HepG2 (cell line): Measurements from ENCODE around the gene SEC24B. TPM values are rescaled to one million over a fixed set of nuclear protein-coding genes. Genes with fewer than 3 reads are reported as not detected.
A peak's percentile ranks its signal among the peaks of the same experiment; 100 is the strongest.

ENCODE experiments used
- AGO2 ChIP-seq: fragments of 200-400 bp; formaldehyde crosslinking; optimal IDR thresholded peaks from 2 replicates; pipeline ENCODE3; 2017; ENCODE audit warnings: mild to moderate bottlenecking, low read depth, low read length, moderate library complexity
- AKAP8 ChIP-seq: sonication (generic); formaldehyde crosslinking; IDR thresholded peaks from 2 replicates; pipeline ENCODE4 v1.5.1; 2020; ENCODE audit warnings: mild to moderate bottlenecking, missing genetic modification reagents
- BORCS8-MEF2B ChIP-seq: sonication (generic); formaldehyde crosslinking; IDR thresholded peaks from 2 replicates; pipeline ENCODE4 v1.8.0; 2022; ENCODE audit warnings: mild to moderate bottlenecking, missing genetic modification reagents
- CAMTA2 ChIP-seq: sonication (generic); formaldehyde crosslinking; IDR thresholded peaks from 2 replicates; pipeline ENCODE4 v1.4.0; 2020; ENCODE audit warnings: mild to moderate bottlenecking, missing genetic modification reagents, borderline replicate concordance
- RBFOX2 ChIP-seq: fragments of 200-400 bp; formaldehyde crosslinking; IDR thresholded peaks from 2 replicates; pipeline ENCODE4 v1.6.1; 2017; ENCODE audit warnings: low read depth, mild to moderate bottlenecking, low read length
- SRY ChIP-seq: sonication (generic); formaldehyde crosslinking; IDR thresholded peaks from 2 replicates; pipeline ENCODE4 v1.8.0; 2022; ENCODE audit warnings: mild to moderate bottlenecking, missing genetic modification reagents
- ZMAT3 ChIP-seq: sonication (generic); formaldehyde crosslinking; conservative IDR thresholded peaks from 2 replicates; pipeline ENCODE4 v1.7.0; 2021; ENCODE audit warnings: missing genetic modification reagents
- ZNF280D ChIP-seq: sonication (generic); formaldehyde crosslinking; IDR thresholded peaks from 2 replicates; pipeline ENCODE4 v1.5.1; 2020; ENCODE audit warnings: mild to moderate bottlenecking, missing genetic modification reagents
- ZNF501 ChIP-seq: sonication (generic); formaldehyde crosslinking; IDR thresholded peaks from 2 replicates; pipeline ENCODE4 v1.5.1; 2020; ENCODE audit warnings: mild to moderate bottlenecking, moderate library complexity, missing genetic modification reagents
- ZNF562 ChIP-seq: sonication (generic); formaldehyde crosslinking; IDR thresholded peaks from 2 replicates; pipeline ENCODE4 v1.8.0; 2022; ENCODE audit warnings: missing genetic modification reagents, borderline replicate concordance
- polyA plus RNA-seq, 8 experiments: library from polyadenylated mRNA; depleted of rRNA in 3 of 8; stranded (reverse) in 7 of 8; unstranded in 1 of 8; fragments of >200 nt; fragmentation: Illumina TruSeq in 4 of 8; extraction: Trizol in 4 of 8; gene quantifications; 2 replicates each; pipeline versions ENCODE4 v1.2.1 to v1.2.3, GENCODE V29; 2011 to 2016; ENCODE audit warnings: low read depth in 4 of 8, missing spikeins in 1 of 8, mixed read lengths in 1 of 8; ENCODE audit not compliant: insufficient read depth in 1 of 8
- total RNA-seq, 5 experiments: library from RNA; depleted of rRNA; stranded (reverse); fragments of >200 nt; fragmentation: Illumina TruSeq; extraction: Trizol; gene quantifications; 2 replicates each; pipeline ENCODE4 v1.2.3, GENCODE V29; 2016; ENCODE audit warnings: low read depth in 1 of 5

The SEC24B gene
- total and polyA plus RNA-seq, 2 of the 13 experiments (the other 11 are each of a cell fraction or from before 2014, with no cell fraction given), result 14.6 to 39.0 TPM

- TF ChIP-seq ZNF280D (CRISPR knock-in tag) (0 out of 2 replicates have a peak, but pooled peaks have one; percentile 31), ZNF501 (CRISPR knock-in tag) (0 out of 2 replicates have a peak, but pooled peaks have one; percentile 36), CAMTA2 (no peak), SRY (CRISPR knock-in tag) (0 out of 2 replicates have a peak, but pooled peaks have one; percentile 10), BORCS8-MEF2B (CRISPR knock-in tag) (peak; percentile 57; the same call in 1 of the 2 replicates), RBFOX2 (no peak), AGO2 (peak; percentile 28), ZMAT3 (CRISPR knock-in tag) (peak; percentile 50; the same call in 1 of the 2 replicates), AKAP8 (CRISPR knock-in tag) (0 out of 2 replicates have a peak, but pooled peaks have one; percentile 39), ZNF562 (CRISPR knock-in tag) (no peak)
These were observed 674 bp downstream of the SEC24B start (continued) for GRCh38 chr4:109434007-109434971.
